ENCODE data around the gene MIGA2.
"Not testable (repeated sequence)": the region's sequence is repeated elsewhere in the genome, so short reads cannot be mapped to it uniquely, and the experiment has no call there.

The MIGA2 gene

GRCh38 chr9:129012343-129012742, 24.1 kb upstream of the MIGA2 start:
- DNase-seq, result no peak

- no peak for DNase-seq
These were observed 23.5 kb upstream of the MIGA2 start for GRCh38 chr9:129012893-129013448.

GRCh38 chr9:129013674-129014073, 22.8 kb upstream of the MIGA2 start:
- DNase-seq, result no peak

GRCh38 chr9:129014124-129014523, 22.3 kb upstream of the MIGA2 start:
- no peak for DNase-seq

GRCh38 chr9:129014608-129015007, 21.8 kb upstream of the MIGA2 start:
- DNase-seq, result no peak

- DNase-seq, result no peak
These were observed 15.3 kb upstream of the MIGA2 start for GRCh38 chr9:129021091-129021490.

- no peak for DNase-seq
These were observed 14.4 kb upstream of the MIGA2 start for GRCh38 chr9:129022037-129022436.

GRCh38 chr9:129023036-129023907, 13.2 kb upstream of the MIGA2 start:
- no peak for DNase-seq

- no peak for DNase-seq
These were observed 12.6 kb upstream of the MIGA2 start for GRCh38 chr9:129023908-129024233.

GRCh38 chr9:129026442-129027223, 9.8 kb upstream of the MIGA2 start:
- no peak for DNase-seq

GRCh38 chr9:129027224-129027684, 9.2 kb upstream of the MIGA2 start:
- DNase-seq, result no peak

GRCh38 chr9:129027685-129028191, 8.7 kb upstream of the MIGA2 start:
- DNase-seq, result no peak

- DNase-seq, result no peak
These were observed 8.0 kb upstream of the MIGA2 start, which contains the start of gene SH3GLB2 for GRCh38 chr9:129028192-129028966. Gene SH3GLB2 (minus strand): TSS chr9:129028331. CDS start chr9:129028154, 177 bp downstream.

- DNase-seq, result no peak
These were observed 6.2 kb upstream of the MIGA2 start for GRCh38 chr9:129030191-129030590.

- DNase-seq, result no peak
These were observed 4.9 kb upstream of the MIGA2 start for GRCh38 chr9:129031514-129031913.

GRCh38 chr9:129032541-129033159, 3.8 kb upstream of the MIGA2 start:
- DNase-seq, result no peak

- DNase-seq, result no peak
These were observed 3.2 kb upstream of the MIGA2 start for GRCh38 chr9:129033216-129033615.

GRCh38 chr9:129035838-129036237, 588 bp upstream of the MIGA2 start:
- not testable (repeated sequence) for DNase-seq

GRCh38 chr9:129036923-129037766, 719 bp downstream of the MIGA2 start:
- no peak for DNase-seq

- no peak for DNase-seq
These were observed 1.3 kb downstream of the MIGA2 start for GRCh38 chr9:129037767-129038098.

GRCh38 chr9:129038109-129038852, 1.9 kb downstream of the MIGA2 start:
- no peak for DNase-seq
